HepG2 (cell line): ENCODE measurements around the gene CLEC16A.

Source experiments
- MAX ChIP-seq: IDR thresholded peaks from 2 replicates; pipeline ENCODE4 v1.6.1; 2012; ENCODE audit warnings: inconsistent platforms
- MYNN ChIP-seq: sonication (generic); formaldehyde crosslinking; IDR thresholded peaks from 2 replicates; pipeline ENCODE4 v1.4.0; 2020; ENCODE audit warnings: mild to moderate bottlenecking, low read depth, missing genetic modification reagents
- NONO ChIP-seq, 2 experiments: fragments of 450-650 bp in 1 of 2; sonication (generic) in 1 of 2; formaldehyde crosslinking in 1 of 2; IDR thresholded peaks in 1 of 2; conservative IDR thresholded peaks in 1 of 2; 2 replicates each; pipeline versions ENCODE4 v1.6.1 to v1.8.0; 2017 to 2022; ENCODE audit warnings: mild to moderate bottlenecking in 1 of 2, missing genetic modification reagents in 1 of 2, moderate library complexity in 1 of 2
- REST ChIP-seq, 2 experiments: IDR thresholded peaks; 2 replicates each; pipeline ENCODE4 v1.6.1; 2011 to 2012; ENCODE audit warnings: low read length in 2 of 2, borderline replicate concordance in 1 of 2, low read depth in 1 of 2, mild to moderate bottlenecking in 1 of 2, moderate library complexity in 1 of 2

- TF ChIP-seq MYNN (CRISPR knock-in tag): no peak
- no peak for TF ChIP-seq REST (IDR thresholded peaks at IDR 0.05; ENCODE audit: borderline replicate concordance in 1 of 2, low read depth in 1 of 2, low read length in 2 of 2)
- TF ChIP-seq MAX: no peak
- TF ChIP-seq NONO (IDR thresholded peaks at IDR 0.05): no peak
- no peak for TF ChIP-seq NONO (CRISPR knock-in tag; conservative IDR thresholded peaks at IDR 0.05)
Observed at GRCh38 chr16:11131706-11132105, 187.3 kb downstream of the CLEC16A start.
